Mucosa of rectum (tissue), 2 donors: ENCODE results near the gene TUBB.
"Not testable (repeated sequence)": the region's sequence is repeated elsewhere in the genome, so short reads cannot be mapped to it uniquely, and the experiment has no call there.

Experiments used
- H3K27ac ChIP-seq, 2 donors: one replicate each; pipeline ENCODE4 v1.7.0; 2013; ENCODE audit warnings: inconsistent platforms in 2 of 2, low read depth in 2 of 2, low read length in 2 of 2
- H3K27me3 ChIP-seq, 2 donors: one replicate each; pipeline ENCODE4 v1.7.0; 2013; ENCODE audit warnings: low read length in 2 of 2; ENCODE audit not compliant: control insufficient read depth in 2 of 2, insufficient read depth in 2 of 2
- H3K36me3 ChIP-seq, 2 donors: one replicate each; pipeline ENCODE4 v1.7.0; 2013; ENCODE audit warnings: low read length in 2 of 2; ENCODE audit not compliant: control insufficient read depth in 2 of 2, insufficient read depth in 2 of 2
- H3K4me1 ChIP-seq, 2 donors: one replicate each; pipeline ENCODE4 v1.7.0; 2013; ENCODE audit warnings: low read length in 2 of 2, mild to moderate bottlenecking in 1 of 2; ENCODE audit not compliant: control insufficient read depth in 2 of 2, insufficient read depth in 2 of 2
- H3K4me3 ChIP-seq, 2 donors: one replicate each; pipeline ENCODE4 v1.7.0; 2013; ENCODE audit warnings: low read length in 2 of 2
- H3K9ac ChIP-seq, 2 donors: one replicate each; pipeline ENCODE4 v1.7.0; 2013; ENCODE audit warnings: low read length in 2 of 2, low read depth in 1 of 2, mild to moderate bottlenecking in 1 of 2
- H3K9me3 ChIP-seq, 2 donors: one replicate each; pipeline ENCODE4 v1.7.0; 2013; ENCODE audit warnings: low read length in 2 of 2; ENCODE audit not compliant: control insufficient read depth in 2 of 2
- donor health status: healthy.
- donor health status: Normal muscosa, but diverticular disease.

Gene TUBB

GRCh38 chr6:30748851-30749540 is 28.8 kb downstream of the TUBB start:
- Histone ChIP-seq H3K27me3 (no peaks in the 10 kb centered on the region), H3K9me3 (no peaks in the 10 kb centered on the region), H3K4me3 (peak overlapping the region in 1 of 2 donors; percentile 22), H3K4me1 (peaks cover 34 to 53% of the 10 kb centered on the region in 2 donors), H3K27ac (peak overlapping the region; percentile 76 to 91), H3K9ac (peak overlapping the region; percentile 30 to 35), H3K36me3 (no peaks in the 10 kb centered on the region)

- Histone ChIP-seq H3K27ac (peak overlapping the region; percentile 76 to 91), H3K36me3 (no peaks in the 10 kb centered on the region), H3K4me3 (peak overlapping the region in 1 of 2 donors; percentile 26), H3K9me3 (no peaks in the 10 kb centered on the region), H3K27me3 (no peaks in the 10 kb centered on the region), H3K9ac (peak overlapping the region; percentile 30 to 35), H3K4me1 (peaks cover 34 to 50% of the 10 kb centered on the region in 2 donors)
Measured at GRCh38 chr6:30749554-30750378, 29.6 kb downstream of the TUBB start.

- H3K9me3 ChIP-seq = no peaks in the 10 kb centered on the region
- H3K4me3 ChIP-seq = no peak overlapping the region
- peak overlapping the region in 1 of 2 donors; percentile 30 for H3K9ac ChIP-seq
- H3K27me3 ChIP-seq = no peaks in the 10 kb centered on the region
- peaks cover 29 to 44% of the 10 kb centered on the region in 2 donors for H3K4me1 ChIP-seq
- H3K36me3 ChIP-seq = no peaks in the 10 kb centered on the region
- H3K27ac ChIP-seq = peak overlapping the region; percentile 76 to 91
Measured at GRCh38 chr6:30750379-30750668, 30.2 kb downstream of the TUBB start.

GRCh38 chr6:30752157-30752927 is 32.2 kb downstream of the TUBB start:
- Histone ChIP-seq H3K9ac (no peak overlapping the region), H3K9me3 (no peaks in the 10 kb centered on the region), H3K4me1 (peaks cover 25 to 36% of the 10 kb centered on the region in 2 donors), H3K27ac (peak overlapping the region; percentile 48 to 63), H3K27me3 (no peaks in the 10 kb centered on the region), H3K4me3 (no peak overlapping the region), H3K36me3 (no peaks in the 10 kb centered on the region)

GRCh38 chr6:30754631-30755030 is 34.5 kb downstream of the TUBB start:
- Histone ChIP-seq H3K9me3 (no peaks in the 10 kb centered on the region), H3K4me1 (peaks cover 12 to 14% of the 10 kb centered on the region in 2 donors), H3K36me3 (no peaks in the 10 kb centered on the region)

GRCh38 chr6:30756405-30757003 is 36.4 kb downstream of the TUBB start:
- H3K4me1 ChIP-seq, H3K9ac ChIP-seq, H3K36me3 ChIP-seq, H3K27ac ChIP-seq, H3K9me3 ChIP-seq, H3K4me3 ChIP-seq, H3K27me3 ChIP-seq: not testable (repeated sequence)

More at GRCh38 chr6:30754631-30755030, 34.5 kb downstream of the TUBB start:
- H3K4me3 ChIP-seq = no peak overlapping the region
- no peak overlapping the region for H3K9ac ChIP-seq
- H3K27ac ChIP-seq = no peak overlapping the region
- H3K27me3 ChIP-seq = no peaks in the 10 kb centered on the region

- Histone ChIP-seq H3K9ac (no peak overlapping the region), H3K9me3 (no peaks in the 10 kb centered on the region), H3K4me3 (no peak overlapping the region), H3K36me3 (no peaks in the 10 kb centered on the region), H3K27ac (no peak overlapping the region), H3K4me1 (peaks cover 0 to 2% of the 10 kb centered on the region in 2 donors), H3K27me3 (no peaks in the 10 kb centered on the region)
Measured at GRCh38 chr6:30757261-30757904, 37.2 kb downstream of the TUBB start.

- Histone ChIP-seq H3K9me3 (no peaks in the 10 kb centered on the region), H3K4me3 (no peak overlapping the region), H3K36me3 (no peaks in the 10 kb centered on the region), H3K27me3 (no peaks in the 10 kb centered on the region), H3K4me1 (peaks cover 7 to 12% of the 10 kb centered on the region in 2 donors), H3K9ac (no peak overlapping the region), H3K27ac (peak overlapping the region in 1 of 2 donors; percentile 13)
Measured at GRCh38 chr6:30759575-30760239, 39.6 kb downstream of the TUBB start.

GRCh38 chr6:30760549-30760948 is 40.4 kb downstream of the TUBB start:
- H3K27me3 ChIP-seq = no peaks in the 10 kb centered on the region

More at GRCh38 chr6:30760549-30760948, 40.4 kb downstream of the TUBB start:
- Histone ChIP-seq H3K27ac (no peak overlapping the region), H3K4me1 (peaks cover 7 to 12% of the 10 kb centered on the region in 2 donors), H3K36me3 (no peaks in the 10 kb centered on the region), H3K9ac (no peak overlapping the region), H3K9me3 (no peaks in the 10 kb centered on the region), H3K4me3 (no peak overlapping the region)
